PFSK-1 (cell line): ENCODE results near the gene MSI1.

Experiments
- SIN3A ChIP-seq: IDR thresholded peaks from 2 replicates; pipeline ENCODE4 v1.6.1; 2012; ENCODE audit warnings: mild to moderate bottlenecking, low read length, moderate library complexity, borderline replicate concordance; ENCODE audit not compliant: insufficient read depth
- TF ChIP-seq, protein P1 (sequence below), 2 experiments: IDR thresholded peaks; 2 replicates each; pipeline versions ENCODE4 v1.6.1 to v1.8.0; 2011 to 2012; ENCODE audit warnings: low read depth in 2 of 2, low read length in 2 of 2, control low read depth in 1 of 2, inconsistent platforms in 1 of 2, mild to moderate bottlenecking in 1 of 2, moderate library complexity in 1 of 2; ENCODE audit not compliant: insufficient read depth in 1 of 2

GRCh38 chr12:120358412-120359100, 10.4 kb downstream of the MSI1 start:
- TF ChIP-seq, protein P1, sequence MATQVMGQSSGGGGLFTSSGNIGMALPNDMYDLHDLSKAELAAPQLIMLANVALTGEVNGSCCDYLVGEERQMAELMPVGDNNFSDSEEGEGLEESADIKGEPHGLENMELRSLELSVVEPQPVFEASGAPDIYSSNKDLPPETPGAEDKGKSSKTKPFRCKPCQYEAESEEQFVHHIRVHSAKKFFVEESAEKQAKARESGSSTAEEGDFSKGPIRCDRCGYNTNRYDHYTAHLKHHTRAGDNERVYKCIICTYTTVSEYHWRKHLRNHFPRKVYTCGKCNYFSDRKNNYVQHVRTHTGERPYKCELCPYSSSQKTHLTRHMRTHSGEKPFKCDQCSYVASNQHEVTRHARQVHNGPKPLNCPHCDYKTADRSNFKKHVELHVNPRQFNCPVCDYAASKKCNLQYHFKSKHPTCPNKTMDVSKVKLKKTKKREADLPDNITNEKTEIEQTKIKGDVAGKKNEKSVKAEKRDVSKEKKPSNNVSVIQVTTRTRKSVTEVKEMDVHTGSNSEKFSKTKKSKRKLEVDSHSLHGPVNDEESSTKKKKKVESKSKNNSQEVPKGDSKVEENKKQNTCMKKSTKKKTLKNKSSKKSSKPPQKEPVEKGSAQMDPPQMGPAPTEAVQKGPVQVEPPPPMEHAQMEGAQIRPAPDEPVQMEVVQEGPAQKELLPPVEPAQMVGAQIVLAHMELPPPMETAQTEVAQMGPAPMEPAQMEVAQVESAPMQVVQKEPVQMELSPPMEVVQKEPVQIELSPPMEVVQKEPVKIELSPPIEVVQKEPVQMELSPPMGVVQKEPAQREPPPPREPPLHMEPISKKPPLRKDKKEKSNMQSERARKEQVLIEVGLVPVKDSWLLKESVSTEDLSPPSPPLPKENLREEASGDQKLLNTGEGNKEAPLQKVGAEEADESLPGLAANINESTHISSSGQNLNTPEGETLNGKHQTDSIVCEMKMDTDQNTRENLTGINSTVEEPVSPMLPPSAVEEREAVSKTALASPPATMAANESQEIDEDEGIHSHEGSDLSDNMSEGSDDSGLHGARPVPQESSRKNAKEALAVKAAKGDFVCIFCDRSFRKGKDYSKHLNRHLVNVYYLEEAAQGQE (IDR thresholded peaks at IDR 0.05; ENCODE audit: insufficient read depth in 1 of 2, low read depth in 2 of 2, low read length in 2 of 2): no peak
- no peak for TF ChIP-seq SIN3A
